ENCODE measurements around the gene FADD.

Gene FADD

GRCh38 chr11:70241709-70242108 is 38.6 kb downstream of the FADD start:
- DNase-seq, result no peak

GRCh38 chr11:70242885-70243284 is 39.8 kb downstream of the FADD start:
- no peak for DNase-seq

GRCh38 chr11:70243912-70244652 is 41.0 kb downstream of the FADD start:
- no peak for DNase-seq

GRCh38 chr11:70244698-70245097 is 41.6 kb downstream of the FADD start:
- DNase-seq, result no peak

GRCh38 chr11:70246196-70246595 is 43.1 kb downstream of the FADD start:
- DNase-seq, result no peak

GRCh38 chr11:70247042-70247709 is 44.1 kb downstream of the FADD start:
- DNase-seq, result no peak

- DNase-seq, result no peak
Observed at GRCh38 chr11:70247710-70248072, 44.6 kb downstream of the FADD start.

- no peak for DNase-seq
Observed at GRCh38 chr11:70250876-70251658, 48.0 kb downstream of the FADD start.

- DNase-seq, result no peak
Observed at GRCh38 chr11:70251659-70252321, 48.7 kb downstream of the FADD start.

GRCh38 chr11:70252844-70253243 is 49.7 kb downstream of the FADD start:
- DNase-seq, result no peak

- no peak for DNase-seq
Observed at GRCh38 chr11:70255477-70256116, 52.5 kb downstream of the FADD start.

All from hematopoietic multipotent progenitor cell treated with erythropoietin and hydrocortisone succinate and interleukin-3 and kit ligand, for 8 days (in vitro differentiated cells).